Glutamatergic neuron (in vitro differentiated cells): ENCODE results near the gene GAL. TPM values are rescaled to one million over a fixed set of nuclear protein-coding genes. Genes with fewer than 3 reads are reported as not detected.
A peak's percentile ranks its signal among the peaks of the same experiment; 100 is the strongest.

Experiments
- DNase-seq: peaks from one replicate; pipeline ENCODE4 v3.0.0; 2022
- H3K27ac Mint-ChIP-seq: one replicate; pipeline ENCODE4 v1.8.0; 2020; ENCODE audit warnings: mild to moderate bottlenecking, mixed read lengths, inconsistent platforms; ENCODE audit not compliant: unreplicated experiment
- H3K27me3 Mint-ChIP-seq: one replicate; pipeline ENCODE4 v1.8.0; 2020; ENCODE audit warnings: mild to moderate bottlenecking, moderate library complexity, mixed read lengths, inconsistent platforms; ENCODE audit not compliant: unreplicated experiment
- H3K36me3 Mint-ChIP-seq: one replicate; pipeline ENCODE4 v1.8.0; 2020; ENCODE audit warnings: mild to moderate bottlenecking, mixed read lengths, inconsistent platforms; ENCODE audit not compliant: unreplicated experiment
- H3K4me1 Mint-ChIP-seq: one replicate; pipeline ENCODE4 v1.8.0; 2020; ENCODE audit warnings: mild to moderate bottlenecking, low read depth, mixed read lengths, inconsistent platforms; ENCODE audit not compliant: unreplicated experiment
- H3K4me3 Mint-ChIP-seq: one replicate; pipeline ENCODE4 v1.8.0; 2020; ENCODE audit warnings: mild to moderate bottlenecking, mixed read lengths, inconsistent platforms; ENCODE audit not compliant: unreplicated experiment
- H3K9me3 Mint-ChIP-seq: one replicate; pipeline ENCODE4 v1.8.0; 2020; ENCODE audit warnings: mild to moderate bottlenecking, moderate library complexity, mixed read lengths, inconsistent platforms; ENCODE audit not compliant: unreplicated experiment
- total RNA-seq: library from RNA; stranded (reverse); fragmentation: NEBNext Ultra II Directional; extraction: Animal tissue kit (Norgen Biotek cat#: 25700); gene quantifications from one replicate; pipeline ENCODE4 v1.2.1, GENCODE V29; 2021; ENCODE audit not compliant: unreplicated experiment
- TF ChIP-seq, protein P1 (sequence below): fragments of 200-600 bp; sonication (generic); IDR thresholded peaks from one replicate; pipeline ENCODE4 v1.5.0; 2021; ENCODE audit not compliant: partially characterized antibody, unreplicated experiment

Gene GAL
- total RNA-seq, 1 donor from 2014 or later: 37.6 TPM

GRCh38 chr11:68664141-68664540, 20.2 kb upstream of the GAL start:
- TF ChIP-seq, protein P1, sequence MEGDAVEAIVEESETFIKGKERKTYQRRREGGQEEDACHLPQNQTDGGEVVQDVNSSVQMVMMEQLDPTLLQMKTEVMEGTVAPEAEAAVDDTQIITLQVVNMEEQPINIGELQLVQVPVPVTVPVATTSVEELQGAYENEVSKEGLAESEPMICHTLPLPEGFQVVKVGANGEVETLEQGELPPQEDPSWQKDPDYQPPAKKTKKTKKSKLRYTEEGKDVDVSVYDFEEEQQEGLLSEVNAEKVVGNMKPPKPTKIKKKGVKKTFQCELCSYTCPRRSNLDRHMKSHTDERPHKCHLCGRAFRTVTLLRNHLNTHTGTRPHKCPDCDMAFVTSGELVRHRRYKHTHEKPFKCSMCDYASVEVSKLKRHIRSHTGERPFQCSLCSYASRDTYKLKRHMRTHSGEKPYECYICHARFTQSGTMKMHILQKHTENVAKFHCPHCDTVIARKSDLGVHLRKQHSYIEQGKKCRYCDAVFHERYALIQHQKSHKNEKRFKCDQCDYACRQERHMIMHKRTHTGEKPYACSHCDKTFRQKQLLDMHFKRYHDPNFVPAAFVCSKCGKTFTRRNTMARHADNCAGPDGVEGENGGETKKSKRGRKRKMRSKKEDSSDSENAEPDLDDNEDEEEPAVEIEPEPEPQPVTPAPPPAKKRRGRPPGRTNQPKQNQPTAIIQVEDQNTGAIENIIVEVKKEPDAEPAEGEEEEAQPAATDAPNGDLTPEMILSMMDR: no peak
- Mint-ChIP-seq H3K27me3 (peaks cover 11% of the 10 kb centered on the region), H3K36me3 (peaks cover 6% of the 10 kb centered on the region), H3K4me1 (peaks cover 3% of the 10 kb centered on the region), H3K9me3 (peaks cover 2% of the 10 kb centered on the region), H3K4me3 (no peak overlapping the region), H3K27ac (no peak overlapping the region)
- DNase-seq: no peak

DNA sequence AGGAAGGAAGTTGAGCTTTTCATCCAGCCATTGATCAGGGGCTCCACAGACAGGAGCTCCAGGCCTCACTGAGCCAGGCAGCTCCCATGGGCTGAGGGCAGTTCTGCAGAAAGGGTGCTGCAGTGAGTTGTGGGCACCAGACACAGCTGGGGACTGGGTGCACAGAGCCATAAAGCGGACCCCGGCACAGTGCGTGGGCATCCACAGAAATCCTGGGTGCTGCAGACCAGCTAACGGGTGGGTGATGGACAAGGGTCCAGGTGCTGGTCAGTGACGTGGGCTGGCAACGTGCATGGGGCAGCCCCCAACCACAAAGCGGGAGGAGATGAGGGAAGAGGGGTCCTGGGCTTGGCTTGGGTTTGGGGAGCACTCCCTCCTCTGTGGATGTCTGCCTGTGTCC, 19.4 kb upstream of the GAL start:
- Mint-ChIP-seq H3K9me3 (peaks cover 2% of the 10 kb centered on the region), H3K4me1 (peaks cover 2% of the 10 kb centered on the region), H3K4me3 (no peak overlapping the region), H3K36me3 (peaks cover 6% of the 10 kb centered on the region), H3K27me3 (peaks cover 11% of the 10 kb centered on the region), H3K27ac (no peak overlapping the region)
- no peak for DNase-seq
- TF ChIP-seq, protein P1: no peak

DNA sequence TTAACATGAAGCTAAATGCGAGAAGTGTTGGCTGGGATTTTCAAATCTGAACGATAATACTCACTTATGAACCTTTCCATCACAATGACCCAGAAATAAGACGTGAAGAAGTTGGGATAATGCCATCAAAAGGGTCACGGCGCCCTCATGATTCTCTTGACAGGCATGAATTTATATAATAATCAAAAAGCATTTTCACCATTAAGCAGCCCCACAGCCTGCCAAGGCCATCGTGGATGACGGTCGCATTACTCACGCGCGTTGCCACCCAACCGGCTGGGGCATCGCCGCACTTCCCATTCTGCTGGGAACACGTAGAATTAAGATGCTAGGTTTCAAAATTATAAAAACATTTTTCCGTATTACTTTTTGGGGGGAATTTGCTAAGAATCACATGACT, 18.9 kb upstream of the GAL start:
- Mint-ChIP-seq H3K4me1 (peaks cover 2% of the 10 kb centered on the region), H3K27ac (no peak overlapping the region), H3K36me3 (peaks cover 6% of the 10 kb centered on the region), H3K4me3 (no peak overlapping the region), H3K9me3 (peaks cover under 1% of the 10 kb centered on the region), H3K27me3 (peaks cover 11% of the 10 kb centered on the region)
- TF ChIP-seq, protein P1: no peak
- DNase-seq: no peak

DNA sequence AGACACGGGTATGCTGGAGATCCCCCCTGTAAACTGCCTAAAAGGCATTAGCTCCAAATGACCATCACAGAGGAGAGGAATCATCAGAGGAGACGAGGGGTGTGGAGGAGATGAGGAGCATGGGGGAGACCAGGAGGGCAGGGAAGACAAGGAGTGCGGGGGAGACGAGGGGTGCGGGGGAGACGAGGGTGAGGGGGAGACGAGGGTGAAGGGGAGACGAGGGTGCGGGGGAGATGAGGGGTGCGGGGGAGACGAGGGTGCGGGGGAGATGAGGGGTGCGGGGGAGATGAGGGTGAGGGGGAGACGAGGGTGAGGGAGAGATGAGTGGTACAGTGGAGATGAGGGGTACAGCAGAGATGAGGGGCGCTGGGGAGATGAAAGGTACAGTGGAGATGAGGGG, 17.5 kb upstream of the GAL start:
- H3K27ac Mint-ChIP-seq: no peak overlapping the region
- TF ChIP-seq, protein P1: no peak
- DNase-seq: no peak
- peaks cover 6% of the 10 kb centered on the region for H3K36me3 Mint-ChIP-seq
- no peak overlapping the region for H3K4me3 Mint-ChIP-seq
- peaks cover 2% of the 10 kb centered on the region for H3K4me1 Mint-ChIP-seq
- peaks cover 8% of the 10 kb centered on the region for H3K27me3 Mint-ChIP-seq
- peaks cover 3% of the 10 kb centered on the region for H3K9me3 Mint-ChIP-seq

DNA sequence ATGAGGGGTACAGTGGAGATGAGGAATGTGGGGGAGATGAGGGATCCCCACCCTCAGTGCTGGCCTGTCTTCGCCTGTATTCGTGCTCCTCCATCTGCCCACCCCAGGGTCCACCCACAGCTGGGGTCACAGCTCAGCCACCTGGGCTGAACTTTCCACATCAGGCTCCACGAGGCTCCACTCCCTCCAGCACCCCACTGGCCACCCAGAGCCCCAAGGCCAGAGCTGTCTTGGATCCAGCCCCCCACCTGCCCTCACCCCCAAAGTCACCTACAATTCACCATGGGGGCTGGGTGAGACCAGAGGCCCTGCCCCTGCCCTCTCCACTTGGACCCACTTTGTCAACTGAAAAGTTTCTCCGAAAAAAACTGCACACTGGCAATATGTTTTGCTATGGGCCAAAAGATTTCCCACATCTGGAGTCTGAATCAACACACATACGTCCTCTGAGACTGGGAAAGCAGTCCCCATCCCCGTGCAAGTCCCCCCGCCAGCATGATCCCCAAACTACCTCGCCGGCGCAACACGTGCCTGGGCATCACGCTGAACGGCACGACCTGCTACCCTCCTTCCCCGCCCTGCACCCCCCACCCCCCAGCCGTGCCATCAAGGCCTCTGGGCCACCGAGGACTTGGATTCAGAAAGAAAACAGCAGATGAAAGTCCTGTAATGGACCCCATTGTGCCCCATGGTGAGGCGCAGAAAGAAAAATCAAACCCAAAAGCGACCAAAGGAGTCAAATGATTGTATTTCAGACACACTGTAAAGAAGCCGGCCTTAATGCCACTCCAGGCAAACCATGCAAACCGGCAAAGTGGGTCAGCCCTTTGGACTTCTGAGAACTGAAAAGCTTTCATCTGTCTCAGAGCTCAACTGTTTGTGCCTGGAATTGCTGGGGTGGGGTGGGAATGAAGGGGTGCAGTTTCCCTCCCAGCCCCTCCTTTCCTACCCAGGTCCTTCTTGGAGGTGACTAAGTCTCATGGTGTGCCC, 16.5 kb upstream of the GAL start:
- no peaks in the 10 kb centered on the region for H3K36me3 Mint-ChIP-seq
- H3K4me1 Mint-ChIP-seq: peaks cover 1% of the 10 kb centered on the region
- H3K4me3 Mint-ChIP-seq: no peak overlapping the region

More for the DNA sequence above, 16.5 kb upstream of the GAL start:
- H3K9me3 Mint-ChIP-seq: peaks cover 3% of the 10 kb centered on the region
- TF ChIP-seq, protein P1: no peak
- DNase-seq: peak; percentile 10
- H3K27me3 Mint-ChIP-seq: peaks cover 8% of the 10 kb centered on the region
- H3K27ac Mint-ChIP-seq: no peak overlapping the region
